GM19240 (cell line): ENCODE measurements around the gene PSME3.
"Not testable (repeated sequence)": the region's sequence is repeated elsewhere in the genome, so short reads cannot be mapped to it uniquely, and the experiment has no call there.

Experiments used
- DNase-seq: peaks from one replicate; pipeline ENCODE4 v3.0.0; 2011; ENCODE audit warnings: low spot score; ENCODE audit not compliant: insufficient read length

PSME3 gene

GRCh38 chr17:42877037-42877436, 43.8 kb downstream of the PSME3 start:
- no peak for DNase-seq

GRCh38 chr17:42878123-42878880, 45.1 kb downstream of the PSME3 start:
- no peak for DNase-seq

GRCh38 chr17:42878924-42879595, 45.9 kb downstream of the PSME3 start:
- DNase-seq, result no peak

GRCh38 chr17:42879596-42879985, 46.4 kb downstream of the PSME3 start:
- DNase-seq, result no peak

GRCh38 chr17:42880776-42881310, 47.6 kb downstream of the PSME3 start:
- no peak for DNase-seq

GRCh38 chr17:42881706-42882105, 48.5 kb downstream of the PSME3 start:
- not testable (repeated sequence) for DNase-seq

GRCh38 chr17:42882166-42882565, 49.0 kb downstream of the PSME3 start:
- DNase-seq, result no peak

GRCh38 chr17:42883802-42884558, 50.8 kb downstream of the PSME3 start:
- no peak for DNase-seq

- not testable (repeated sequence) for DNase-seq
Observed at GRCh38 chr17:42885806-42886205, 52.6 kb downstream of the PSME3 start.

GRCh38 chr17:42886283-42887176, 53.3 kb downstream of the PSME3 start:
- no peak for DNase-seq

- DNase-seq, result no peak
Observed at GRCh38 chr17:42889809-42890208, 56.6 kb downstream of the PSME3 start.

GRCh38 chr17:42891539-42892152, 58.4 kb downstream of the PSME3 start:
- no peak for DNase-seq

- no peak for DNase-seq
Observed at GRCh38 chr17:42893359-42893758, 60.2 kb downstream of the PSME3 start.
